ENCODE measurements around the gene CACNA1A. TPM values are rescaled to one million over a fixed set of nuclear protein-coding genes. Genes with fewer than 3 reads are reported as not detected.

The CACNA1A gene
- polyA plus RNA-seq, 1 donor (not counting 4 experiments of a cell fraction or from before 2014, with no cell fraction given), result not detected

GRCh38 chr19:13487985-13488384 lies 18.3 kb downstream of the CACNA1A start:
- no peak overlapping the region for H3K4me3 ChIP-seq (ENCODE audit: control insufficient read depth in 2 of 3, extremely low read depth in 1 of 3, insufficient read depth in 2 of 3, low read depth in 1 of 3, low read length in 3 of 3)
- H3K27me3 ChIP-seq (ENCODE audit: control insufficient read depth, extremely low read depth, insufficient read depth, low read length), result no peaks in the 10 kb centered on the region
- H3K4me2 ChIP-seq (ENCODE audit: control insufficient read depth, extremely low read depth, insufficient read depth, low read depth, low read length), result no peak overlapping the region
- H3K9me3 ChIP-seq (ENCODE audit: control insufficient read depth, low read depth, low read length), result no peaks in the 10 kb centered on the region
- no peaks in the 10 kb centered on the region for H3K79me2 ChIP-seq (ENCODE audit: control insufficient read depth, insufficient read depth, low read length)
- no peaks in the 10 kb centered on the region for H3K9me1 ChIP-seq (ENCODE audit: control insufficient read depth, extremely low read depth, insufficient read depth, low read length)
- no peaks in the 10 kb centered on the region for H3K4me1 ChIP-seq (ENCODE audit: control insufficient read depth, extremely low read depth, insufficient read depth, low read length)
- no peak overlapping the region for H3K9ac ChIP-seq (ENCODE audit: control insufficient read depth, extremely low read depth, insufficient read depth, low read length)
- H3K36me3 ChIP-seq (ENCODE audit: control insufficient read depth in 2 of 2, extremely low read depth in 1 of 2, insufficient read depth in 2 of 2, low read length in 2 of 2), result no peaks in the 10 kb centered on the region
- FAIRE-seq (no peak), DNase-seq (ENCODE audit: low read depth, low spot score) (no peak)
- no peak overlapping the region for H3K27ac ChIP-seq (ENCODE audit: control insufficient read depth, insufficient read depth, low read length)
- no peak overlapping the region for H2AFZ ChIP-seq (ENCODE audit: control insufficient read depth, low read length)
- H4K20me1 ChIP-seq (ENCODE audit: control insufficient read depth, extremely low read depth, insufficient read depth, low read length), result no peaks in the 10 kb centered on the region
- dilution Hi-C loops (cut with MboI; ENCODE audit: extremely low pct_ligation_motif_present, low sequenced_read_pairs), result no loop called here
- no peak for TF ChIP-seq EZH2 (IDR thresholded peaks at IDR 0.05; ENCODE audit: low read length)
- TF ChIP-seq, protein P1, sequence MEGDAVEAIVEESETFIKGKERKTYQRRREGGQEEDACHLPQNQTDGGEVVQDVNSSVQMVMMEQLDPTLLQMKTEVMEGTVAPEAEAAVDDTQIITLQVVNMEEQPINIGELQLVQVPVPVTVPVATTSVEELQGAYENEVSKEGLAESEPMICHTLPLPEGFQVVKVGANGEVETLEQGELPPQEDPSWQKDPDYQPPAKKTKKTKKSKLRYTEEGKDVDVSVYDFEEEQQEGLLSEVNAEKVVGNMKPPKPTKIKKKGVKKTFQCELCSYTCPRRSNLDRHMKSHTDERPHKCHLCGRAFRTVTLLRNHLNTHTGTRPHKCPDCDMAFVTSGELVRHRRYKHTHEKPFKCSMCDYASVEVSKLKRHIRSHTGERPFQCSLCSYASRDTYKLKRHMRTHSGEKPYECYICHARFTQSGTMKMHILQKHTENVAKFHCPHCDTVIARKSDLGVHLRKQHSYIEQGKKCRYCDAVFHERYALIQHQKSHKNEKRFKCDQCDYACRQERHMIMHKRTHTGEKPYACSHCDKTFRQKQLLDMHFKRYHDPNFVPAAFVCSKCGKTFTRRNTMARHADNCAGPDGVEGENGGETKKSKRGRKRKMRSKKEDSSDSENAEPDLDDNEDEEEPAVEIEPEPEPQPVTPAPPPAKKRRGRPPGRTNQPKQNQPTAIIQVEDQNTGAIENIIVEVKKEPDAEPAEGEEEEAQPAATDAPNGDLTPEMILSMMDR (optimal IDR thresholded peaks at IDR 0.05 in 1 of 3, IDR thresholded peaks at IDR 0.05 in 1 of 3, conservative IDR thresholded peaks at IDR 0.05 in 1 of 3; ENCODE audit: extremely low read depth in 1 of 3, insufficient read depth in 2 of 3, low read length in 3 of 3), result no peak

GRCh38 chr19:13484166-13484565 lies 22.1 kb downstream of the CACNA1A start:
- Histone ChIP-seq H3K36me3 (ENCODE audit: control insufficient read depth in 2 of 2, extremely low read depth in 1 of 2, insufficient read depth in 2 of 2, low read length in 2 of 2) (no peaks in the 10 kb centered on the region), H3K4me2 (ENCODE audit: control insufficient read depth, extremely low read depth, insufficient read depth, low read depth, low read length) (no peak overlapping the region), H3K9ac (ENCODE audit: control insufficient read depth, extremely low read depth, insufficient read depth, low read length) (no peak overlapping the region), H3K9me1 (ENCODE audit: control insufficient read depth, extremely low read depth, insufficient read depth, low read length) (no peaks in the 10 kb centered on the region), H4K20me1 (ENCODE audit: control insufficient read depth, extremely low read depth, insufficient read depth, low read length) (no peaks in the 10 kb centered on the region), H3K4me3 (ENCODE audit: control insufficient read depth in 2 of 3, extremely low read depth in 1 of 3, insufficient read depth in 2 of 3, low read depth in 1 of 3, low read length in 3 of 3) (no peak overlapping the region), H3K27me3 (ENCODE audit: control insufficient read depth, extremely low read depth, insufficient read depth, low read length) (no peaks in the 10 kb centered on the region), H2AFZ (ENCODE audit: control insufficient read depth, low read length) (no peak overlapping the region), H3K4me1 (ENCODE audit: control insufficient read depth, extremely low read depth, insufficient read depth, low read length) (no peaks in the 10 kb centered on the region), H3K9me3 (ENCODE audit: control insufficient read depth, low read depth, low read length) (no peaks in the 10 kb centered on the region), H3K79me2 (ENCODE audit: control insufficient read depth, insufficient read depth, low read length) (no peaks in the 10 kb centered on the region), H3K27ac (ENCODE audit: control insufficient read depth, insufficient read depth, low read length) (no peak overlapping the region)
- FAIRE-seq, result no peak
- no peak for DNase-seq (ENCODE audit: low read depth, low spot score)
- TF ChIP-seq EZH2 (IDR thresholded peaks at IDR 0.05; ENCODE audit: low read length), result no peak
- TF ChIP-seq, protein P1 (optimal IDR thresholded peaks at IDR 0.05 in 1 of 3, IDR thresholded peaks at IDR 0.05 in 1 of 3, conservative IDR thresholded peaks at IDR 0.05 in 1 of 3; ENCODE audit: extremely low read depth in 1 of 3, insufficient read depth in 2 of 3, low read length in 3 of 3), result no peak
- dilution Hi-C loops (cut with MboI; ENCODE audit: extremely low pct_ligation_motif_present, low sequenced_read_pairs), result no loop called here

All from keratinocyte (primary cell).